Measurements from ENCODE around the gene RND3. TPM values are rescaled to one million over a fixed set of nuclear protein-coding genes. Genes with fewer than 3 reads are reported as not detected.

RND3 gene, protein sequence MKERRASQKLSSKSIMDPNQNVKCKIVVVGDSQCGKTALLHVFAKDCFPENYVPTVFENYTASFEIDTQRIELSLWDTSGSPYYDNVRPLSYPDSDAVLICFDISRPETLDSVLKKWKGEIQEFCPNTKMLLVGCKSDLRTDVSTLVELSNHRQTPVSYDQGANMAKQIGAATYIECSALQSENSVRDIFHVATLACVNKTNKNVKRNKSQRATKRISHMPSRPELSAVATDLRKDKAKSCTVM
- 49.7 and 54.3 TPM in 2 replicates for total RNA-seq
- long read RNA-seq, transcript RND3-201 (6 exons, 2,711 nt): major isoform, 41 of 103 reads
- long read RNA-seq, transcript RND3-202 (5 exons, 2,777 nt): minor isoform, 37 of 103 reads
- long read RNA-seq, partial matches to known transcripts: 0 of 103 reads
- long read RNA-seq, other reads (novel, unspliced or antisense): 25 of 103 reads

GRCh38 chr2:150487537-150488429 is at the start of gene RND3:
TSS of gene RND3 (minus strand) at chr2:150487667. CDS start at chr2:150487417, 250 bp downstream.
- peak; percentile 95 for DNase-seq (ENCODE audit: low read depth, low spot score)
- Mint-ChIP-seq H3K27me3 (ENCODE audit: low read depth) (peaks cover 3% of the 10 kb centered on the region), H3K4me3 (peak within 1 kb of the TSS; percentile 100), H3K9me3 (no peaks in the 10 kb centered on the region), H3K36me3 (ENCODE audit: low read depth) (peaks cover 5% of the 10 kb centered on the region), H3K4me1 (peaks cover 21% of the 10 kb centered on the region), H3K27ac (ENCODE audit: unreplicated experiment) (peak within 1 kb of the TSS; percentile 98)
- TF ChIP-seq CTCF (conservative IDR thresholded peaks at IDR 0.05): peak; percentile 91

DNA sequence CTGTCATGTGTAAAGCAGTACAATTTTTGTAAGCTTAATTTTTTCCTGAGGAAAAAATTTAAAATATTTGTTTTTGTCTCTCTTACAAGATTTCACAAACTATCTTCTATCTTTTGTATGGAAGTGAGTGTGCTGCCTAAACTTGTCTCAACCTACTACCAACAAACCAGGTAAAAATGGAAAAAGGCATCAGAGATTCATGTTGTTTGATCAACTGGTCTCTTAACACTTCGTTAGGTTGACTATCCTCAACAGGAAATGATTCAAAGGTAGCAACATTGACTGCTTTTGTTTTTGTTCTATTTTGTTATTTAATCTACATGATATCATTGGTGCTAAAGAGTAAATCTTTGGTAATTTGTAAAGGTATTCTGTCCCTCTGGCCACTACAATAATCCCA is 47.7 kb upstream of the RND3 start:
- Mint-ChIP-seq H3K27me3 (ENCODE audit: low read depth) (no peaks in the 10 kb centered on the region), H3K4me3 (no peak overlapping the region), H3K36me3 (ENCODE audit: low read depth) (peaks cover 24% of the 10 kb centered on the region)

DNA sequence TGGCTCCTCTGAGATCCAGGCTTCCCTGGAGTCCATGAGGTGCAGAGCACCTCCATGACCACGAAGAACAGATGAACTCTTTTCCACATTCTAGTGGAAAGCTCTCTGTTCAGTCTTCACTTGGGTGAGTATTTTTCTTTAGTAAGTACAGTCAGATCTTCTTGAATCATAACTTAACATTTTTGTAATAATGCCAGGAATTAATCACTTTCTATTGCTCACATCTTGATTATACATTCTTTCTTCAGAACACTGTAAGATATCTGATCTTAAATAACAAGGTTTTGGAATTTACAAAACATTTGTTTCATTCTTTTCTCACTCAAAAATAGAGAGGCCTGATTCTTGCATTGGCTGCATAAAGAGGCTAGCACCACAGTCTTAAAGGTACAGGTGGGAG is 45.4 kb upstream of the RND3 start:
- Mint-ChIP-seq H3K27ac (ENCODE audit: unreplicated experiment) (no peak overlapping the region), H3K4me3 (no peak overlapping the region), H3K36me3 (ENCODE audit: low read depth) (peaks cover 15% of the 10 kb centered on the region), H3K4me1 (peaks cover 19% of the 10 kb centered on the region), H3K27me3 (ENCODE audit: low read depth) (no peaks in the 10 kb centered on the region), H3K9me3 (peaks cover 22% of the 10 kb centered on the region)
- no peak for DNase-seq (ENCODE audit: low read depth, low spot score)
- no peak for TF ChIP-seq CTCF (conservative IDR thresholded peaks at IDR 0.05)

More for the DNA sequence above, 47.7 kb upstream of the RND3 start:
- Mint-ChIP-seq H3K4me1 (peaks cover 16% of the 10 kb centered on the region), H3K9me3 (peaks cover 32% of the 10 kb centered on the region), H3K27ac (ENCODE audit: unreplicated experiment) (no peak overlapping the region)
- no peak for DNase-seq (ENCODE audit: low read depth, low spot score)
- no peak for TF ChIP-seq CTCF (conservative IDR thresholded peaks at IDR 0.05)

GRCh38 chr2:150532020-150532419 is 44.6 kb upstream of the RND3 start:
- Mint-ChIP-seq H3K9me3 (peaks cover 15% of the 10 kb centered on the region), H3K27ac (ENCODE audit: unreplicated experiment) (no peak overlapping the region), H3K4me1 (peaks cover 19% of the 10 kb centered on the region), H3K4me3 (no peak overlapping the region), H3K27me3 (ENCODE audit: low read depth) (no peaks in the 10 kb centered on the region), H3K36me3 (ENCODE audit: low read depth) (peaks cover 10% of the 10 kb centered on the region)
- no peak for TF ChIP-seq CTCF (conservative IDR thresholded peaks at IDR 0.05)
- DNase-seq (ENCODE audit: low read depth, low spot score): no peak

GRCh38 chr2:150531591-150531990 is 44.1 kb upstream of the RND3 start:
- Mint-ChIP-seq H3K4me3 (no peak overlapping the region), H3K27me3 (ENCODE audit: low read depth) (no peaks in the 10 kb centered on the region), H3K36me3 (ENCODE audit: low read depth) (peaks cover 7% of the 10 kb centered on the region), H3K27ac (ENCODE audit: unreplicated experiment) (no peak overlapping the region), H3K4me1 (peaks cover 19% of the 10 kb centered on the region), H3K9me3 (peaks cover 12% of the 10 kb centered on the region)
- TF ChIP-seq CTCF (conservative IDR thresholded peaks at IDR 0.05): no peak
- DNase-seq (ENCODE audit: low read depth, low spot score): no peak

All from neural crest cell (in vitro differentiated cells).